ENCODE results near the gene CMTR2.

CMTR2 gene

DNA sequence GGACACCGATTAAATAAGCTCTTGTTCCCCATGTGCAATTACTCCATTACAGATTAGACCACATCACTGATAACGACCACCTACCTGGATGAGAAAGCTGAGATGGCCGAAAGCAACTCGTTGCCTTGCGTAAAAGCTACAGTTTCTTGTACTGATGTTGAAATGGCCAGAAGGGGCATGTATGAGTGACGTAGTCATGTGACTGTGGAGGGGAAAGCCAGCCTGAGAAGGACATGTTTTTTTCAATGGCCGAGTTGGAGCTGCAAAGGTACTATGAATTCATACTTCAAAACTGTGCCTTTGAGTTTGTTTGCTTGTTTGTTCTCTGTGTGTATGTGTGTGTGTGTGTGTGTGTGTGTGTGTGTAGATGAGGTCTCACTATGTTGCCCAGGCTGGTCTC is 41.7 kb downstream of the CMTR2 start:
- TF ChIP-seq, protein P1, sequence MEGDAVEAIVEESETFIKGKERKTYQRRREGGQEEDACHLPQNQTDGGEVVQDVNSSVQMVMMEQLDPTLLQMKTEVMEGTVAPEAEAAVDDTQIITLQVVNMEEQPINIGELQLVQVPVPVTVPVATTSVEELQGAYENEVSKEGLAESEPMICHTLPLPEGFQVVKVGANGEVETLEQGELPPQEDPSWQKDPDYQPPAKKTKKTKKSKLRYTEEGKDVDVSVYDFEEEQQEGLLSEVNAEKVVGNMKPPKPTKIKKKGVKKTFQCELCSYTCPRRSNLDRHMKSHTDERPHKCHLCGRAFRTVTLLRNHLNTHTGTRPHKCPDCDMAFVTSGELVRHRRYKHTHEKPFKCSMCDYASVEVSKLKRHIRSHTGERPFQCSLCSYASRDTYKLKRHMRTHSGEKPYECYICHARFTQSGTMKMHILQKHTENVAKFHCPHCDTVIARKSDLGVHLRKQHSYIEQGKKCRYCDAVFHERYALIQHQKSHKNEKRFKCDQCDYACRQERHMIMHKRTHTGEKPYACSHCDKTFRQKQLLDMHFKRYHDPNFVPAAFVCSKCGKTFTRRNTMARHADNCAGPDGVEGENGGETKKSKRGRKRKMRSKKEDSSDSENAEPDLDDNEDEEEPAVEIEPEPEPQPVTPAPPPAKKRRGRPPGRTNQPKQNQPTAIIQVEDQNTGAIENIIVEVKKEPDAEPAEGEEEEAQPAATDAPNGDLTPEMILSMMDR (IDR thresholded peaks at IDR 0.05; ENCODE audit: unreplicated experiment in 3 of 3), result no peak
- H3K9me3 Mint-ChIP-seq, result no peaks in the 10 kb centered on the region
- no peaks in the 10 kb centered on the region for H3K36me3 Mint-ChIP-seq (ENCODE audit: low read depth)
- H3K4me3 Mint-ChIP-seq, result no peak overlapping the region
- no peak overlapping the region for H3K27ac Mint-ChIP-seq
- H3K27me3 Mint-ChIP-seq (ENCODE audit: low read depth), result peaks cover 5% of the 10 kb centered on the region
- no peaks in the 10 kb centered on the region for H3K4me1 Mint-ChIP-seq

DNA sequence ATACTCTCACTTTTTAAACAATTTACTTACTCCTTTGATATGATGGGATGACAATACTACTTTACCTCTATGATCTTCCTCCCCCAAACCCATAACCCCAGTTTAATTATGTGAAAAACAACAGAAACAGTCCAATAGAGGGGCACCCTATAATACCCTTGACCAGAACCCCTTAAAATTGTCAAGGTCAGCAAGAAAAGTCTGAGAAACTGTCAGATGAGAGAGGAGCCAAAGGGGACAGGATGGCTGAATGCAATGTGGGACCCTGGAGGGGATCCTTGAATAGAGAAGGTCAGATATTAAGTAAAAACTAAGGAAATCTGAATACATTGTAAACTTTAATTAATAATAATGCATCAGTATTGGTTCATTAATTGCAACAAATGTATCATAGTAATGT is 42.9 kb downstream of the CMTR2 start:
- Mint-ChIP-seq H3K4me1 (no peaks in the 10 kb centered on the region), H3K4me3 (no peak overlapping the region), H3K9me3 (no peaks in the 10 kb centered on the region), H3K27me3 (ENCODE audit: low read depth) (peaks cover 5% of the 10 kb centered on the region), H3K36me3 (ENCODE audit: low read depth) (no peaks in the 10 kb centered on the region), H3K27ac (no peak overlapping the region)
- TF ChIP-seq, protein P1 (IDR thresholded peaks at IDR 0.05; ENCODE audit: unreplicated experiment in 3 of 3), result no peak

DNA sequence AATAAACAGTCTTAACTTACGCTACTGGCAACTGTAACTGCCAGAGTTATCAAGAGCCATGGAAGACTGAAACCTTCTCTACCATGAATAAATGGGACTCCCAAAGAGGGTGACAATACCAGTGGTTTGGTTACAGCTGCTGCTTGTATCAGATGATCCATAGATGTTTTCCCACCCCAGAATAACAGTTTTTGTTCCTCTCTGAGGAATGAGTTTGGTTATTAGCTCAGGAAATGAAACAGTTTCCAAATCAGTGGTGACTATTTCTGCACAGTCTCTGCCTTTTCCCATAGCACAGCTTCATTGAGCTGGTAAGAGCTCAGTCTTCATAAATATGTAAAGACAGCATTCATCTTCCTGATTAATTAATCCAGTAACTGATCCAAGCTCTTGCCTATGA is 44.7 kb downstream of the CMTR2 start:
- H3K27ac Mint-ChIP-seq, result no peak overlapping the region
- no peaks in the 10 kb centered on the region for H3K9me3 Mint-ChIP-seq
- TF ChIP-seq, protein P1 (IDR thresholded peaks at IDR 0.05; ENCODE audit: unreplicated experiment in 3 of 3), result no peak
- no peak overlapping the region for H3K4me3 Mint-ChIP-seq
- H3K27me3 Mint-ChIP-seq (ENCODE audit: low read depth), result peaks cover 5% of the 10 kb centered on the region
- no peaks in the 10 kb centered on the region for H3K4me1 Mint-ChIP-seq
- no peaks in the 10 kb centered on the region for H3K36me3 Mint-ChIP-seq (ENCODE audit: low read depth)

DNA sequence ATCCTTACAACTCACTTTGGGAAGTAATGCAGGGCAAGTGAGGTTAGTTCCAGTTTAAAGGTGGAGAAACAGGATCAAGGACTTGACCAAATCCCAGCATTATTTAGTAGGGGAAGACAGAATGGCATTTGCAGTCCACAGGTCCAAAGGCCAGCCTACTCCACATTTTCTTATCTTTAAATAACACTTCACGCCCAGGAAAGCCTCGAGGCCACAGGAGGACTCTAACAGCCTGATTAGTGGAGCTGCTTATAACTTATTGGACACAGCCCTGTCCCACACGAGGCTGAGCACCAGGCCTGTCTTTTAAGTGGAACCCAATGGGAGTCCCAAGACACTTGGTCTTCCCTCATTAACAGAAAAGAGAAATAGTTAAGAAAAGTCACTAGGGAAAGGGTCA is 46.6 kb downstream of the CMTR2 start:
- Mint-ChIP-seq H3K9me3 (peaks cover 2% of the 10 kb centered on the region), H3K36me3 (ENCODE audit: low read depth) (no peaks in the 10 kb centered on the region), H3K27ac (no peak overlapping the region), H3K4me3 (no peak overlapping the region), H3K4me1 (no peaks in the 10 kb centered on the region), H3K27me3 (ENCODE audit: low read depth) (peaks cover 9% of the 10 kb centered on the region)
- TF ChIP-seq, protein P1 (IDR thresholded peaks at IDR 0.05; ENCODE audit: unreplicated experiment in 3 of 3), result no peak

DNA sequence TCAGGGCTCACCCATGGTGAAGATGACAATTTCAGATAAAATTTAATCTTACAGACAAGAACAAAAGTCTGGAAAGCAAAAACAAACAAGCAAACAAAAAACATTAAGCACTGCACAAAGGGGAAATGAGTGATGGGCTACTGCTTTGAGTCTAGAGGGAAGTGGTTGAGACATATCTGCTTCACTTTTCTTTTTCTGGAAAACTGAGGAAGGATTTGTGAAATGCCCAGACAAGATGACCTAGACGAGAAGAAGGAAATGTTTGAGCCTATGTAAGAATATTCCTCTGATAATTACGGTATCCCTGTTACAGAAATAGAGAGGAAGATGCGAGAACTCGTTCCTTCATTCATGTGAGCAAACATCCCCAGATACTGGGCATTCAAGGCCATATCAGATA is 47.2 kb downstream of the CMTR2 start:
- no peak overlapping the region for H3K27ac Mint-ChIP-seq
- no peaks in the 10 kb centered on the region for H3K36me3 Mint-ChIP-seq (ENCODE audit: low read depth)
- H3K4me1 Mint-ChIP-seq, result no peaks in the 10 kb centered on the region
- H3K9me3 Mint-ChIP-seq, result peaks cover 2% of the 10 kb centered on the region
- peaks cover 9% of the 10 kb centered on the region for H3K27me3 Mint-ChIP-seq (ENCODE audit: low read depth)
- no peak overlapping the region for H3K4me3 Mint-ChIP-seq
- TF ChIP-seq, protein P1 (IDR thresholded peaks at IDR 0.05; ENCODE audit: unreplicated experiment in 3 of 3), result no peak
